BE2C (cell line): ENCODE measurements around the gene FRRS1L.

ENCODE experiments used
- DNase-seq: peaks from one replicate; pipeline ENCODE4 v3.0.0-alpha.2; 2020
- H3K27me3 ChIP-seq: fragments of 250-450 bp; sonication (Bioruptor Pico); 2 replicates; pipeline ENCODE4 v1.5.1; 2020; ENCODE audit warnings: mild to moderate bottlenecking
- H3K36me3 ChIP-seq: fragments of 250-450 bp; sonication (Bioruptor Pico); 2 replicates; pipeline ENCODE4 v1.5.1; 2020; ENCODE audit warnings: mild to moderate bottlenecking
- H3K4me1 ChIP-seq: fragments of 250-450 bp; sonication (Bioruptor Pico); 2 replicates; pipeline ENCODE4 v1.5.1; 2020
- H3K4me3 ChIP-seq: 2 replicates; pipeline ENCODE4 v1.5.1; 2011; ENCODE audit warnings: low read depth, low read length
- H3K9me3 ChIP-seq: fragments of 250-450 bp; sonication (Bioruptor Pico); 2 replicates; pipeline ENCODE4 v1.5.1; 2020
- CTCF ChIP-seq: IDR thresholded peaks from 2 replicates; pipeline ENCODE4 v1.5.1; 2012; ENCODE audit warnings: mild to moderate bottlenecking, low read depth, low read length

The FRRS1L gene

DNA sequence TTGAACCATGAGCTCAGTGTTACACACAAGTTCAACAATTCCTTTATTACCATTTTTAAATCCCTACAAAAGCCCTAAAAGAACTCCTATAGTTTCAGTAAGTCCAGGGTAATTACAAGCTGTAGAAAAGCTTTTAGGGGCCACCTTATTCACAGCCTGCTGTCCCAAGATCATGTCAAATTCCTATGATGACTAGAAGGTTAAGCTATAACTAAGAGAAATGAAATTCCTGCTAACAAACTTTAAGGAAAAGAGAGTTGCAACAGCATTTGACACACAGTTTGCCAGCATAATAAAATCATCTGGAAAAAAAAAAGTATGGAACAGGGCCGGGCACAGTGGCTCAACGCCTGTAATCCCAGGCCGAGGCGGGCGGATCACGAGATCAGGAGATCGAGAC, 78.8 kb downstream of the FRRS1L start:
- H3K36me3 ChIP-seq, result peaks cover 54% of the 10 kb centered on the region
- H3K4me3 ChIP-seq, result no peak overlapping the region
- H3K27me3 ChIP-seq, result no peaks in the 10 kb centered on the region
- TF ChIP-seq CTCF, result no peak
- no peaks in the 10 kb centered on the region; the same call in 1 of the 2 replicates for H3K9me3 ChIP-seq
- DNase-seq, result no peak
- no peaks in the 10 kb centered on the region for H3K4me1 ChIP-seq

- no peak for TF ChIP-seq CTCF
- DNase-seq, result no peak
- Histone ChIP-seq H3K36me3 (peaks cover 54% of the 10 kb centered on the region), H3K27me3 (no peaks in the 10 kb centered on the region), H3K4me3 (no peak overlapping the region), H3K4me1 (no peaks in the 10 kb centered on the region), H3K9me3 (no peaks in the 10 kb centered on the region; the same call in 1 of the 2 replicates)
These were observed 79.3 kb downstream of the FRRS1L start for GRCh38 chr9:109087795-109088194.

GRCh38 chr9:109086221-109086620, 80.8 kb downstream of the FRRS1L start:
- no peak overlapping the region for H3K4me3 ChIP-seq
- H3K27me3 ChIP-seq, result no peaks in the 10 kb centered on the region
- H3K4me1 ChIP-seq, result no peaks in the 10 kb centered on the region
- no peaks in the 10 kb centered on the region; the same call in 1 of the 2 replicates for H3K9me3 ChIP-seq
- TF ChIP-seq CTCF, result no peak
- no peak for DNase-seq
- H3K36me3 ChIP-seq, result peaks cover 51% of the 10 kb centered on the region

GRCh38 chr9:109085510-109085909, 81.5 kb downstream of the FRRS1L start:
- H3K27me3 ChIP-seq, result no peaks in the 10 kb centered on the region
- no peaks in the 10 kb centered on the region; the same call in 1 of the 2 replicates for H3K9me3 ChIP-seq
- peaks cover 46% of the 10 kb centered on the region for H3K36me3 ChIP-seq
- no peak for TF ChIP-seq CTCF
- H3K4me1 ChIP-seq, result peaks cover 6% of the 10 kb centered on the region
- no peak overlapping the region for H3K4me3 ChIP-seq
- DNase-seq, result no peak

GRCh38 chr9:109083813-109084405, 83.1 kb downstream of the FRRS1L start:
- H3K4me1 ChIP-seq, result peaks cover 7% of the 10 kb centered on the region
- DNase-seq, result no peak
- peaks cover 42% of the 10 kb centered on the region for H3K36me3 ChIP-seq
- TF ChIP-seq CTCF, result no peak
- H3K27me3 ChIP-seq, result no peaks in the 10 kb centered on the region
- H3K4me3 ChIP-seq, result no peak overlapping the region
- H3K9me3 ChIP-seq, result no peaks in the 10 kb centered on the region; the same call in 1 of the 2 replicates

- Histone ChIP-seq H3K9me3 (no peaks in the 10 kb centered on the region; the same call in 1 of the 2 replicates), H3K4me3 (no peak overlapping the region), H3K36me3 (peaks cover 44% of the 10 kb centered on the region), H3K27me3 (no peaks in the 10 kb centered on the region), H3K4me1 (peaks cover 7% of the 10 kb centered on the region)
- TF ChIP-seq CTCF, result no peak
- DNase-seq, result no peak
These were observed 83.9 kb downstream of the FRRS1L start for GRCh38 chr9:109083141-109083540.
